GM19397 (cell line): Measurements from ENCODE around the gene NDUFS1.
A peak's percentile ranks its signal among the peaks of the same experiment; 100 is the strongest.
"Not testable (repeated sequence)": the region's sequence is repeated elsewhere in the genome, so short reads cannot be mapped to it uniquely, and the experiment has no call there.

Experiments
- ATAC-seq: cut with Tn5 transposase; IDR thresholded peaks from one replicate; pipeline ENCODE4 v1.9.1; 2021; ENCODE audit warnings: mild to moderate bottlenecking, moderate library complexity; ENCODE audit not compliant: unreplicated experiment

Gene NDUFS1

GRCh38 chr2:206163251-206163880 lies 4.1 kb upstream of the NDUFS1 start:
- ATAC-seq, result no peak

GRCh38 chr2:206162401-206162800 lies 3.2 kb upstream of the NDUFS1 start:
- not testable (repeated sequence) for ATAC-seq

- no peak for ATAC-seq
Observed at GRCh38 chr2:206160807-206161179, 1.5 kb upstream of the NDUFS1 start.

- ATAC-seq, result peak; percentile 51
Observed at GRCh38 chr2:206160125-206160806, 1.0 kb upstream of the NDUFS1 start.

DNA sequence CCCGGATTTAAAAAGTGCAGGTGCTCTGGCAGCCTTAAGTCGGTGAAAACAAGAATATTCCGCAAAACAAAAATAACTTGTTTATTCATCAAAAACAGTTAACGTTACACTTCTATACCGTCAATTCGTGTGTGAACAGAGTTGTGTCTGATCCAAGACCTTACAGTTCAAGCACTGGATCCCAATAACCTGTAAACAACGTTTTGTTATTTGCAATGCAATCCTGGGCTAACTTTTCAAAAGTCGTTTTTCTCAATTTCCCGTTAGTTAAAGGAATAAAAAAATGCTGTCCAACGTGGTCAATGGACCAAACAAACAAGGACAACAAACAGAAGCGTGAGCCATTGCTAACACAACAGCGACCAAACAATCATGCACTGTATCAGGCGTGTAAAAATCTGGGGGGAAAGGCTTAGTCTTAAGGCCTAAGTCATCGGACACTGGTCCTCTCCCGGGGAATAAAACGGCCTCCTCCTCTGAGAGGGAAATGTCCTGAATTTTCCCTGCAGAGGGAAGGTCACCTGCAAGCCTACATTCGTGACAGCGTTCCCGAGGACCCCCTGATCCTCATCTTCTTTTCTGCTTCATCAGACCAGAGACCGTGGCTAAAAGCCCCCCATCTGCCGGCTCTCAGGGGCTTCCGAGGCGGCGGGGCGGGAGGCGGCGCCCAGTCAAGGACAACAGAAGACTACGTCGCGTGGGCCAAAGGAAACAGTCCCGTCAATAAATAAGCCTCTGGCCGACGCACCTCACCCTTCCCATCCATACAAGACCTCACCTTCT lies 490 bp downstream of the NDUFS1 start:
- ATAC-seq, result peak; percentile 26

DNA sequence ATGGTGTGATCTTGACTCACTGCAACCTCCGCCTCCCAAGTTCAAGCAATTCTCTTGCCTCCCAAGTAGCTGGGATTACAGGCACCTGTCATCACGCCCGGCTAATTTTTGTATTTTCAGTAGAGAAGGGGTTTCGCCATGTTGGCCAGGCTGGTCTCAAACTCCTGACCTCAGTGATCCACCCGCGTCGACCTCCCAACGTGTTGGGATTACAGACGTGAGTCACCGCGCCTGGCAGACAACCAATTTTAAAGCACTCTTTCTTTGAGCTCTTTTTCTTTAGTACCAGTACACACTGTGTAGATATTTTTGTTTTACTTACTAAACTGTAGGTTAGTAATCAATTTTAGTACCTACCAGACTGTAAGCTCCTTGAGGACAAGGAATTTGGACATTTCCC lies 2.2 kb downstream of the NDUFS1 start:
- not testable (repeated sequence) for ATAC-seq

DNA sequence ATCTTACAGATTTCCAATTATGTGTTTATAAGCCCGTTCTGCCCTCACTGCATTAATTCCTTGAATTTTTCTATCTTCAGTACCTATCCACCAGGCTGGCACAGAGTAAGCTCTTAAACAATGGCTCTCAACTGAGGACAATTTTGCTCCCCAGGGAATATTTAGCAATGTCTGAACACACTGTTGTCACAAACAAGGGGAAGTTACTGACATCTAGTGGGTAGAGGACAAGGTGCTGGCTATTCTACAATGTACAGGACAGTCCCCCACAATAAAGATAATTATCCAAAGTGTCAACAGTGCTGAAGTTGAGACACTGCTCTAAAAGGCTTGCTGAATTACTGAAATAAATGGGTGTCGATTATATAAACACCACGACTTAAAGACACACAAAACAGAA lies 5.0 kb downstream of the NDUFS1 start:
- ATAC-seq, result peak; percentile 43

DNA sequence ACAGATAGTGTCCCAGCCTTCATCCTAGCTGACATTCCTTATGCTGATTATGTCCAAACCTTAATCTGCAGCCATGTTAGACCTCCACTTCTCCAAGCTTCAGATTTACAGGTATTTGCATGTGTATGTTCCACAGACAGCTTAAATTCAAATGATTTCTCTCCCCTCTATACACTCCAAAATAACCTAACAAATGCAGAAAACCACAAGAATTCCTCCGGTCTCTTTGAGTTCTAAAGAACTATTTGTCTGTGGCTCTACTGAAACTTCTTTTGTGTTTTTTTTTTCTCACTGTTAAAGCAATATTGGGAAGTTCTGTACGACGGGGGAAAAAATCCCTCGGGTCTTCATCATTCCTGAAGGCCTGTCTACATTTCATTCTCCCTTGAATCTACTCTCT lies 8.6 kb downstream of the NDUFS1 start:
- ATAC-seq, result no peak

DNA sequence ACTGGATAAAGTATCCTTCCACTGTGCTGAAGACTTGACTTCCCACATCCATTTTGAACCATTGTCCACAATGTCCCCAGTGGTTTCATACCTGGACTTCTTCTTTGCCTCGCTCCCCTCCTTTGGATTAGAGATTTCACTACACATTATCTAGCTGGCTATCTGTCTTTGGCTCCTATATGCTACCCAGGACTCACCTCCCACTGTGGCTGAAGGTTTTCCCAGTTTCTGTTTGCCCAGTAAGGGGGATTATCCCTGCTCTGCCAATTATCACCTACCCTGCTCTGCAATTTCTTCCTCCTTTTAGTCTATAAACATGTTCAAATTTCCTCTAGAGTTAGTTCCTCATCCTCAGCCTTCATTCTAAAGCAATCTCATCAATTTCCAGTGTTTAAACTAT lies 9.1 kb downstream of the NDUFS1 start:
- no peak for ATAC-seq

DNA sequence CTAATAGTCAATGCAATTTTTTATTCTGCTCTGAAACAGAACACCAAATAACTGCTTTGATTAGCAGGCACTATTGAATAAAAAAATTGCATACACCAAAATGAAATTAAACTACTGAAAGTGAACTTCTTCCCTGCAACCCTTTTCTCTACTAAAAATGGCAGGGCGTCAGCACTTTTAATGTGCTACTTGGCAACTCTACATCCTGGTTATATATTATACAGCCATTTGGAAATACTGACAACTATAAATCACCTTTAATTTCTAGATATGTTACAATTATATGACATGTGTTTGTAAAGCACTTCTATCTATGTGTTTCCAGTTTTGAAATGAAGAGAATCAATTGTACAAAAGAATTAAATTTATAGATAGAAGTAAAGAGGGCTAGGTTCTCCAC lies 9.9 kb downstream of the NDUFS1 start:
- ATAC-seq, result no peak

GRCh38 chr2:206145665-206146064 lies 13.6 kb downstream of the NDUFS1 start:
- no peak for ATAC-seq

DNA sequence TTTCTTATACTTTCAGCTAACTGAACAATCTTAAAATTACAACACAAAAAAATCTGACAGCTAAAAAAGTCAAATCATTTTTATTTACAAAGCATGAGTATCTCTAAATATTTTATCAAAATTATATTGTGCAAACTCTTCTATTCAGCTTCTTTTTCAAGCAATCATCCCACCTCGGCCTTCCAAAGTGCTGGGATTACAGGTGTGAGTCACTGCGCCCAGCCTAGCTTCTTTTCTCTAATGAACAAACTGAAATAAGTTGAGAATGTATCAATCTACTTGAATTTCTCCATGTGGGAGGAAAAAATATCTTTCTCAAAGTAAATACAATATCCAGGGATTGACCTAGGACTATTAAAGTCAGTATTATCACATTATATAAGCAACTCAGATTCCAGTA lies 14.9 kb downstream of the NDUFS1 start:
- no peak for ATAC-seq

DNA sequence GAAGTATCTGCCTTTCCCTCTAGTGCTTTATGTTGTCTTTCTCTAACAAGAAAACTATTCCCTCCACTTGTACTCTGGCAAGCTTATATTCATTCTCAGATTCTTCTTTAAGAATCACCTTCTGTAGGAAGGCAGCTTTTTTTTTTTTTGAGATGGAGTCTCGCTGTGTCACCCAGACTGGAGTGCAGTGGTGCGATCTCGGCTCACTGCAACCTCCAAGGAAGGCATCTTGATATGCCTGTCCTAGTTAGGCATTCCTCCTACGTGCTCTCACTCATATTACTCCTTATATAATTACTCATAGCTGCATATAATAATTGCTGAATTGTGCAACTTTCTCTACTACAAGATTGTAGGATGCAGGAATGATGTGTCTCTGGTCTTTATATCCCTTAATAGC lies 15.8 kb downstream of the NDUFS1 start:
- no peak for ATAC-seq

DNA sequence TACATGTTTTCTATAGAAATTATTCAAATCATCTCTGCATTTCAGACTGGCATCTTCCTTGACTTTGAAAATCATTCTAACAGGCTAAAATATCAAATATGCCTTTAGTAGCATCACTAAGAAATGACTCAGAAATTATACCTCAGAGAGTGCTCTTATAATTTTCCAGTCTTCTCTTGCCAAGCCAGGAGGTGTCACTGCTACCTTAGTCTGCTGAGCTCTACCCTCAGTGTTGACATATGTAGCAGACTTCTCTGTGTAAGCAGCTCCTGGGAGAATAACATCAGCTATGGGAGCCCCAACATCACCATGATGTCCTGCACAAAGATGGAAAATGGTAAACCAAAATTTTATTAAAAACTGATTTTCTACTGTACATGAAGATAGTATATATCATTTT lies 31.6 kb downstream of the NDUFS1 start:
- ATAC-seq, result no peak

DNA sequence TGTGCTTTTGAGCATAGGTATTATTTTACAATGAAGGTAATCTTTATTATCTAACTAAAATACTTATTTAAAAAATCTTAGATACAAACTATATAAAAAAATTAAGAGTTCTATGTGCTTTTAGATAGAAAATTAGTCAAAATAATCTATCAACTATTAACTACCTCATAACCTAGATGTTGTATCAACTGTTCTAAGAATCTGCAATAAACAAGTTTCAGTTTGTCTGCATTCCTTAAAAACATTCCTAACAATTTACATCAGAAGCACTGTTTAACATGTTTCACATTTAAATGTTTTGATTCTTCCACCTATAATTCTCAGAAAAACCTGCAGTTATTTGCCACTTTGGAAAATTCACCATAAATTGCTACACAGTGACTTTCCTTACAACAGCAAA lies 33.3 kb downstream of the NDUFS1 start:
- no peak for ATAC-seq

GRCh38 chr2:206122569-206122968 lies 36.7 kb downstream of the NDUFS1 start:
- ATAC-seq, result not testable (repeated sequence)

- no peak for ATAC-seq
Observed at GRCh38 chr2:206116278-206116677, 43.0 kb downstream of the NDUFS1 start.

- ATAC-seq, result no peak
Observed at GRCh38 chr2:206115026-206115578, 44.1 kb downstream of the NDUFS1 start.

GRCh38 chr2:206112846-206113547 lies 46.2 kb downstream of the NDUFS1 start:
- no peak for ATAC-seq

DNA sequence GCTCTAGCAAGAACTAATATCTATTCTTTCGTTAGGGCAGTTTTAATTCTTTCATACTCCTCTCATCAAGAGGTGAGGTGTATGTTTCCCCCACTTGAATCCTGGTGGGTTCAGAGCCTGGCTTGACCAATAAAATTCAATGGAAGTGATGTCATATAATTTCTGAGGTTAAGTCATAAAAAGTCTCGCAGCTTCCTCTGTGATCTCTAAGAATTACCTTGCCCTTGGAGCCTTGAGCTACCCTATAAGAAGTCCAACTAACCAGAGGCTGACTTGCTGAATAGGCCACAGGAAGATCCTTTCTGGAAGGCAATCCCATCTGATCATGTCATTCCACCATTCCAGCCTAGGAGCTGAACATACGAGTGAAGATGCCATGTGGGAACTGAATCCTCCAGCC lies 47.1 kb downstream of the NDUFS1 start:
- ATAC-seq, result no peak

GRCh38 chr2:206108713-206109112 lies 50.5 kb downstream of the NDUFS1 start:
- no peak for ATAC-seq
